HCEC 1CT (cell line): ENCODE measurements around the gene SKI.

Experiments
- DNase-seq: peaks from one replicate; pipeline ENCODE4 v3.0.0-alpha.2; 2017

The SKI gene

DNA sequence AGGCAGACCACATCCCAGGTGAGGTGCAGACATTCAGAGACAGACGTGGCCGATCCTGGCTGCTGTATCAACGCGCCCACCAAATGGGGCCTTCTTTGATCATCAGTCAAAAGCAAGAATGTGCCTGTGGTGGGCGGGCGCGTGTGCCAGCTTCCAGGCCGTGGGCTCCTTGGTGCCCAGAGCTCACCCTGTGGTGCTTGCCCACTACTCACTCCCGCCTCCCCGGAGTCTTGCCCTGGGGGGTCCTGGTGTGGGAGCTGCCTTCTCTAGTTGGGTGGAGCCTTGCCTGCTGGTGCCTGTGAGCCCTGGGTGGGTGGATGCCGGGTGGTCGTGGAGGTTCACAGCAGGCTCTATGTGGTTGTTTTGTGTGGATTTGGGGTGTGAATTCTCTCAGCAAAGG is 70.6 kb downstream of the SKI start:
- no peak for DNase-seq

DNA sequence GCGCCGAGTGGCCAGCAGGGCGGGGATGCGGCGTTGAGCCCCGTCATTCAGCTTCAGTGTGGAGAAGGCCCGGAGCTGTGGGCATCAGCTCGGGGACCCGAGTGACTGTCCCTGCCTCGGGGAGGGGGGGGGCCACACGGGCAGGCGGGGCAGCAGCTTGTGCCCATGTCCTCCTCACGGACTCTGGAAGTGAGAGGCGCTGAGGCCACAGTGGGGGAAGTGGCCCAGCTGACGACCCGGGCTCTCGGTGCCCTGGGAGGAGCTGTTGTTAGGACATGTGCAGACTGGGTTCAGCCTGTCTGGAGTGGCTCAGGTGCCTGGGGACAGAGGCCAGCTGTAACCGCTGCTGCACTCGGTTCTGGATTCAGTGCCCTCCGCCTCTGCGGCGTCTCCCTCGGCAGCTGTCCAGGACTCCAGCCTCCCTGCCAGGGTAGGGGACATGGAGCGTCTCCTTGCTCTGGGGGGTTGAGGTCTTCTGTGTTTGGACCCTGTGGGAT is 71.1 kb downstream of the SKI start:
- DNase-seq, result no peak

DNA sequence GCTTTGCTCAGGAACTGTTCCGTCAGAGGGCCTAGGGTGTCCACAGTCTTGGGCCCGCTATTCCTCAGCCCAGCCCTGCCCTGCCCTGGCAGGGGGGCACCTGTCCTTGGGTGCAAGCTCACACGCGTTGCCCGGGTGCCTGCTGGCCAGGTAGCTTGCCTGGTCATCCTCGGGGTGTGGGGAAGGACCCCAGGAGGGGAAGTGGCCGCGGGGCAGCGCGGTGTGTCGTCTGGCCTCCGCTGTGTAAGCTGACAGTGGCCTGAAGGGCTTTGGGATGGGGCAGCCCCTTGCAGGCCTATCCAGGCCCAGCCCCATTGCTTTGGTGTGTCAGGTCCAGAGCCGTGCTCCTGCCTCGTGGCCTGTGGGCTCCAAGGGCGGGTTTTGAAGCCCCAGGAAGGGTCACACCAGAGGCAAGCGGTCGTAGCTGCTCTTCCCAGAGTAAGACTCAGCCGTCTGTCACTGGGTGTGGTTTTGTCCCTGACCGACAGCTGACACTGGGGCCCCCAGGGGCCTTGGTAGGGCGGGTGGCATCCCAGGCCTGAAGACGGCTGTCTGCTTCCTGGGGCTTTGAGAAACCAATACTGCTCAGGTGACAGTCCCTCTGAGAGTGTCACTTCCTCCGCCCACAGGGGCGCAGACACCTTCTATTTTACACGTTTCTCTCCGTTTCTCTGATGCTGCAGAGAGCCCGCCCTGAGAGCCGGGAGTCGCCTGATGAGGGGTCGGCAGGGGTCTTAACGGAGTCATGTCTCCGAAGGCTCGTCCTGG is 72.1 kb downstream of the SKI start:
- DNase-seq, result no peak

DNA sequence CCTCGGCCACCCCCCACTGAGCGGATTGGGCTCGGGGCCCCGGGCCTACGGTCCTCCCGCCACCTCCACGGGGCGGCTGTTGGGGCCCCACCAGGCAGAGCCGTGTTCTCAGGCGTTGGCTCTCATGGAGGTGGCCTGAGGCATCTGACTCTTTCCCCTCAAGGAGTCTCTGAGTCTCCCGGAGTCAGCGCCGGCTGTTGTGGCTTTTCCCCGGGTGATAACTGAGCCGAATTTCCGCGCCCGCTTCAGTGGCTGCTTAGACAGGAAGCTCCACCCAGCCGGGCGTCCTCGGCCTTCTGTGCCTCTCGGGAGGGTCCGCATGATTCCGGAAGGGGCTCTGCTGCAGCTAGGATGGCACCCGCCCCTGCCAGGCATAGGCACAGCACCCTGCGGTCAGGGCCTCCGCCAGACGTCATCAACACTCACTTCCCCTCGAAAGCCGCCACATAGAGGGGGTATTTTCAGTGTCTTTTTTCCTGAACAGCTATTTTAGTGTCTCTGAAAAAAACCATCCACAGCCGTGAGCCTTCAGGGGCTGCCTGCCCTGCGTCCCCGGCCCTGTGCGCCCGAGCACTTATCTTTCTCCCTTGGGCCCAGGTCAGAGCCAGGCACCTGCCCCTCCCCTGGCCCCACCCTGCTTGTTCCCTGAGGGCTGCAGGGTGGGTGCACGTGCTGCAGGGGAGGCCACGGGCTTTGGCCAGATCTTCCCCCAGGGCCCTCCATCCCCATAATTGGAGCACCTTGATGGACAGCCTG is 72.9 kb downstream of the SKI start:
- peak; percentile 13 for DNase-seq

DNA sequence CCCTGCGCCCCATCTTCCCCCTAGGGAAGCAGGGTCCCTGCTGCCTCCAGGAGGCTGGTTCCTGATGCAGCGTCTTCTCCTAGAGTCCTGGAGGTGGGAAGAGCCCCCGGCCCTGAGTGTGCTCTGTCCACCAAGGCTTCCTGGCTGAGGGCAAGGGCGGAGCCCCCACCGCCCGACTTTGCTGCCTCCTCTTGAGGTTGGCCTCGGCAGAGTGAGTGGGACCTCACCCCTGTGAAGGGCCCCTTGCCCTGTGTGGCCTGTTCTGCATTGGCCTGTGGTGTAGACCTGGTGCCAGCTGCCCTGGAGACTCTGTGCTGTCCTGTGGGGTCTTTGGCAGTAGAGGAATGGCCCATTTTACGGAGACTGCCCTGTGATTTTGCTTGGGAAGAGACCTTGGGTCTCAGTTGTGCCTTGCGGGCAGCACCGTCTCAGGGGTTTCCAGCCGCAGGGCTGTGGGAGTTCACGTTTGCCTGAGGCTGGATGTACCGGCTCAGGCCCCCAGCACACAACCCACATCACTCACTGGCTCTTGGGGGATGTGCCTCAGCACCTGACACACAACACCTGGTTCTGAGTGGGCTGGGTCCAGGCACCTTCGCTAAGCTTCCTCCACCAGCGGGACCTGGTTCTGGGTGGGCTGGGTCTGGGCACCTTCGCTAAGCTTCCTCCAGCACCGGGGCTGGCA is 73.6 kb downstream of the SKI start:
- no peak for DNase-seq

DNA sequence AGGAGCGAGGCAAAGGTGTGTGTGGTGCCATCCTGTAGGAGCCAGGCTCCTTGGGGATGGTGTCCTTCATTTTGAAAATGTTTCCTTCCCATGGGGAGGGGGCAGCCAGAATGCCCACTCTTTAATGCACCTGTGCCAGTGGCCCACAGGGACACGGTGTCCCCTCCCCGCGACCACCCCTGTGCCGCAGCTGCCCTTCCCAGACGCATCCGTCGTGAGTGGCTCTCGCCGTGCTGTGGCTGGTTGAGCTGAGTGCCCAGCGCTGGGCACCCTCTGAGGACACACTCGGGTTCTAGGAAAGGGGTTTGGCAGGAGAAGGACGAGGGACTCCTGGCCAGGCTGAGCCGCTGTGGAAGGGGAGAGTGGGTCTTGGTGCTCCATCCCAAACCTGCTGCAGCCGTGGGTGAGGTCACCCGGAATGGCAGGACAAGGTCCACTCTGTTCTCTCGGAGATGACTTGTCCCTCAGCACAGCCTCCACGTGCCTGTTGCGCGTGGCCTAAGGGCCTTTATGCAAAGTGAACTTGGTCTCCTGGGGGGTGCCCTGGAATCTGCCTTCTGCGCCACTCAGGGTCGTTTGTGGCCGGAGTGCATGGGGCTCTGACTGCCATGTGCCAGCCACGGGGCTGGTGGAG is 74.3 kb downstream of the SKI start:
- DNase-seq, result no peak

DNA sequence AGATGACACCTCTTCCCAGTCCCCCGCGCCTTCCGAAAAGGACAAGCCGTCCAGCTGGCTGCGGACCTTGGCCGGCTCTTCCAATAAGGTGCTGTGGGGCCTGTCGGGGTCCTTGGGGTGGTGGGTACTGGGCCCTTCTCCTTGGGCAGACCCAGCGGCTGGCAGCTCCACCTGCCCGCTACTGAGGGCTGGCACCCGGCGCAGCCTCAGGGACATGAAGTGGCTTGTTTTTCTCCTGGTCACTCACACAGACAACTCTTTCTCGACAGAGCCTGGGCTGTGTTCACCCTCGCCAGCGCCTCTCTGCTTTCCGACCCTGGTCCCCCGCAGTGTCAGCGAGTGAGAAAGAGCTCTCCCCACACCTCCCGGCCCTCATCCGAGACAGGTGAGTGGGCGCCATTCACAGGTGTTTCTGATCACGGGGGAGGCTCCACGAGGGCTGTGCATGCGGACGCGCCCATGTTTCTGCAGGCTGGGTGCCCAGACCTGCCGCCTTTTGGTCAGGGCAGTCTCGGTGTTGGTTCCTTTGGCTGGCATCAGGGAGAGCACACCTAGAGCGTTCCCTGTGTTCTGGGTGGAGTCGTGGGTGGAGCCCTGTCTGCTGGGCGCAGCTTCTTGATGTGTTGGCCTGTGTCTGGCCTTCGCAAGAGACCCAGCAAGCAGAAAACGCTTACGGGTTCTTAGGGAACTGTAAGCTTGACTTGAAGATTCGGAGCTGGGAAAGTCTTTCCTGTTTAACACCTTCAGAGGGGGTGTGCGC is 75.1 kb downstream of the SKI start:
- DNase-seq, result no peak

DNA sequence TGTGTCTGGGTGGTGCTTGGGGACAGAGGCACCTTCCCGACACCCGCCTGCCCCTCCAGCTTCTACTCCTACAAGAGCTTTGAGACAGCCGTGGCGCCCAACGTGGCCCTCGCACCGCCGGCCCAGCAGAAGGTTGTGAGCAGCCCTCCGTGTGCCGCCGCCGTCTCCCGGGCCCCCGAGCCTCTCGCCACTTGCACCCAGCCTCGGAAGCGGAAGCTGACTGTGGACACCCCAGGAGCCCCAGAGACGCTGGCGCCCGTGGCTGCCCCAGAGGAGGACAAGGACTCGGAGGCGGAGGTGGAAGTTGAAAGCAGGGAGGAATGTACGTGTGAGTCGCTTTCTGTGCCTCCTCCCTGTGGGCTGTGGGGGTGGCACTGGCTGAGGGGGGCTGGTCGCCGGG is 75.7 kb downstream of the SKI start:
- DNase-seq, result no peak

DNA sequence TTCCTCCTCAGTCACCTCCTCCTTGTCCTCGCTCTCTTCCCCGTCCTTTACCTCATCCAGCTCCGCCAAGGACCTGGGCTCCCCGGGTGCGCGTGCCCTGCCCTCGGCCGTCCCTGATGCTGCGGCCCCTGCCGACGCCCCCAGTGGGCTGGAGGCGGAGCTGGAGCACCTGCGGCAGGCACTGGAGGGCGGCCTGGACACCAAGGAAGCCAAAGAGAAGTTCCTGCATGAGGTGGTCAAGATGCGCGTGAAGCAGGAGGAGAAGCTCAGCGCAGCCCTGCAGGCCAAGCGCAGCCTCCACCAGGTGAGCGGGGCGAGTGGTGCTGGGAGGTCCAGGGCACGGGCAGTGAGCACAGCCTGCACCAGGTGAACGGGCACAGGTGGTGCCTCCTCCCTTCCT is 76.2 kb downstream of the SKI start:
- no peak for DNase-seq

DNA sequence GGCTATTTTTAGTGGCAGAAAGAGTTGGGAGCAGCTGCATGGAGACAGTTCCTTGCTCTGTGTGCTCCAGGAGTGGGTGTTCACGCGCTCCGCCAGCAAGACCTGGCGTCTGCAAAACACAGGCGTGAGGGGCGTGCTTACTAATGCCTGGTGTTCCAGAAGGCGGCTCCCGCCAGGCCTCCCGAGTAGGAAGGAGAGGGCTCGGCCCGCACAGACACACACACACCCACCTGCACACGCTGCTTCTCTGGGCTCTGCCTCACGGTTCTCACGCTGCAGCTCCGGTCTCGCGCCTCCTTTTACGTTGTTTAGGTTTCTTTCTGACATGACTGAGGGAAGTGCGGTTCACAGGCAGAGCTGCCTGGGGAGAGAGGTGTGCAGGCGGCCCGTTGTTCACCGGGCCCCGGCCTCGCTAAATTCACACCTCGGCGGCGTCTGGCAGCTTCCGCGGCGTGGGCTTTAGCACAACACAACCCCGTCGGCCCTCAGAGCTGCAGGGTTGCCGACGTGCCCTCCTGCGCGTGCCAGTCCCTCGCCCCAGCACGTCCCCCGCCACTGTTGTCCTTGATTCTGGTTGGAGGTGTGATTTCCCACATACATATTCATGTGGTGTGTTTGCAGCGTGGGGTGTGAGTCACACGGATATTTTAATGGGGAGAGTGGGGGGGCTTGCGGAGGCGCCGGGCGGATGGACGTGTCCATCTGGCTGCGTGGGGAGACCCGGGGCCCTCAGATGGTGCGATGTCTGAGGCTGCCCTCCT is 77.0 kb downstream of the SKI start:
- no peak for DNase-seq

DNA sequence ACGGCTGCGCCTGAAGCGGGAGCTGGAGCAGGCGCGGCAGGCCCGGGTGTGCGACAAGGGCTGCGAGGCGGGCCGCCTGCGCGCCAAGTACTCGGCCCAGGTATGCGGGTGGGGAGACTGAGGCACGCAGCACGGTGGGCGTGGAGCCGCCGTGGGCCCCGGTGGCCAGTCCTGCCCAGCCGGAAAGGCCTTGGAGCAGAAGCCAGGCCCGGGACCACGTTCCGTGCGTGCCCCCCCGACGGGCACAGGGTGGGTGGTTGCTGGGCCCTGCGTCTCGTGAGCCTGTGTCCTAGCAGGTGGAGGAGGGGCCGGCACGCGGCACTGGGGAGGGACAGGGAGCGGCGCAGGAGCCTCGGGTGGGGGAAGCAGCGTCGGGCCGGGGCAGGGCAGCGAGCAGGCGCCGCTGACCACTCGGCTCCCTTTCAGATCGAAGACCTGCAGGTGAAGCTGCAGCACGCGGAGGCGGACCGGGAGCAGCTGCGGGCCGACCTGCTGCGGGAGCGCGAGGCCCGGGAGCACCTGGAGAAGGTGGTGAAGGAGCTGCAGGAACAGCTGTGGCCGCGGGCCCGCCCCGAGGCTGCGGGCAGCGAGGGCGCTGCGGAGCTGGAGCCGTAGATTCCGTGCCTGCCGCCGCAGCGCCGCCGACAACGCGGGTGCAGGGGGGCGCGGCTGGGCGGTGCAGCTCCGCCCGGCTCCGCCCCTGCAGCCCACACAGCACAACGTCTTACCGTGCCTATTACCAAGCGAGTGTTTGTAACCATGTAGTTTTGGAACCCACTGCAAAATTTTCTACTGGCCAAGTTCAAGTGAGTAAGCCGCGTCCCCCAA is 78.2 kb downstream of the SKI start:
- DNase-seq, result no peak

DNA sequence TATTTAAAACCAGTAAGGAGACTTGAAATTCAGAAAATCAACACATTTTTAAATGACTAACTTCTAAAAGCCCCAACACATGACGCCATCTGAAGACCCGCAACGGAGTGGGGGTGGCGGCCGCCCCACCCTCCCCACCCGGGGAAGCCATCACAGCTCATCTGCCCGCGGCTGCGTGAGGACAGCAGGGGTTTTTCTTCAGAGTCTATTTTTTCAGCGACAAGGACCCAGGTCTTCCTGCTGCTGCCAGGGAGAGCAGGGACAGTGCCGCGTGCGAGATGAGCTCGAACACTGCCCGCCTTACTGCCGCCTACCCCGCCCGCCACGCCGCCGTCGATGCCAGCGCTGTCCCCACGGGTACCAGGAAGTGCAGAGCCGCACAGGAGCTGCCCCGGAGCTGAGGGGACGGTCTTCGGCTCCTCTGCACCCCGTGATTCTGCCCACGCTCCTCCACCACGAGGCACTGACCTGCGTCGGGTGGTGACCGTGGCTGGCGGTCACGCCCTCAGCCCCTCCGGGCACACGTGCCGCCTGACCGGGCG is 79.0 kb downstream of the SKI start:
- DNase-seq, result no peak

DNA sequence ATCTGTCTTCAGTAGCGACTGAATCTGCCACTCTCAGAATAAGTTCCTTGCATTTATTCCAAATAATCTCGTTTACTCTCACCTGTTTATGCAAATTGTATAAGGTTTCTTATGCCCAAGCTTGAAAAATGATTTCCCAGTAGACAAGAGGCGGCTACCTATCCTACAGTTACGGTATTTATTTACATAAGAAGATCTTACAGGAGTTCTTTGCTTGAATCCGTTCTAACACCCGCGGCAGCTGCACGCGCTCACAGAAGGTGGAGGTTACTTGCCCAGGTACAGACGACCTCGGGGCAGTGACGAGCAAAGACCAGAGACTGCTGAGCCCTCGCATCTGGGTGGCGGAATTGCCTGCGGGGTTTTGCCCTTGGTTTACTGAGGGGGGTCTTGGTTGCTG is 79.9 kb downstream of the SKI start:
- no peak for DNase-seq

DNA sequence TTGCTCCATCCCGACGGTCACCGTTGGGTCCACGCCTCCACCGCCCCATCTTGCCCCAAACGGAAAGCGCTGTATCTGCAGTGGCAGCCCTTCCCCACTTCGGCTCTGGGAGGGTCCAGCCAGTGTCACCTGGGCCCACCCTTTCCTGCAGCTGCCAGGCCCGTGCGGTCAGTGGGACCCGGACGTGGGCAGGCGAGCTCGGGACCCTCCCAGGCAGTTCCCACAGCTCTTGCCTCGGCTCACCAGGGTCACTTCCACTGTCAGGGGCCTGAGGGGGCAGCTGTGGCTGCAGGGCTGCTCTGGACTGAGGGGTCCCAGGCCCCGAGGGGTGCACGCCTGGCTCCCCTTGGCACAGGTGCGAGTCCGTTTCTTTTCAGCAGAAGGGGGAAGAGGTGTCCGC is 80.7 kb downstream of the SKI start:
- no peak for DNase-seq

DNA sequence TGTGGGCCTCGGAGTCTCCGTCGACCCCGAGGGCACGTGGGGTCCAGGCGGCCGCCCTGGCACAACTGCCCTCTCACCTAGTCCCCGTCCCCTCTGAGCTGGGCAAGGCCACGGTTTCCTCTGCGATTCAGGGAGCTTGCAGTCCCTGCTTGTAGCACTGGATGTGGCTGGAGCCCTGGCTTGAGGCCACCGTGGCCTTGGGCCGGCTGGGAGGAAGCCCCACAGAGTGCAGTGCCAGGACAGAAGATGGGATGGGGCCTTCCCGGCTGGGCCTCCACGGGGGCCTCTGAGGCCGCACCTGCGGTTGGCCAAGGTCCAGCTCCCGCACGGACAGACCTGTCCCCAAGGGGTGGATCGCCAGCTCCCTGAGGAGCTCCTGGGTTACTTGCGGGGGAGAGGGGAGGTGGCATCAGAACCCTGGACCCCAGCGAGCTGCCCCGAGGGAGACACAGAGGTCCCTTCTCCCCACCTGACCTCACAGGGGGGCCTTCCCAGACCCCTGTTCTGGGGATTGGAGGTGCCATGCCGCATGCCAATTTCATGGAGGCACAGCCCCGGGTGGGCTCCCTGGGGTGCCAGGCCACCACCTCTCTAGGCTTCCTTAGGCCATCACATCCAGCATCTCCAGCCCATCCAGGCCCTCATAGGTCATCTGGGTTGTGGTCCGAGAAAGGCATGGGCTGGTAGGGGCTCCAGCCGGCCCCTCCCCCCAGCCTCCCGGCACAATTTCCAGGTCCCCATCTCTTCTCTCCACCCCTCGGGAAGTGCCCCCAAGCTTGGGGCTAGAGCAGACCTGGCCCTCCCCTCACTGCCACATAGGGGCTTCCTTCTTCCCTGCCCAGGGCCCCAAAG is 82.4 kb downstream of the SKI start:
- no peak for DNase-seq

DNA sequence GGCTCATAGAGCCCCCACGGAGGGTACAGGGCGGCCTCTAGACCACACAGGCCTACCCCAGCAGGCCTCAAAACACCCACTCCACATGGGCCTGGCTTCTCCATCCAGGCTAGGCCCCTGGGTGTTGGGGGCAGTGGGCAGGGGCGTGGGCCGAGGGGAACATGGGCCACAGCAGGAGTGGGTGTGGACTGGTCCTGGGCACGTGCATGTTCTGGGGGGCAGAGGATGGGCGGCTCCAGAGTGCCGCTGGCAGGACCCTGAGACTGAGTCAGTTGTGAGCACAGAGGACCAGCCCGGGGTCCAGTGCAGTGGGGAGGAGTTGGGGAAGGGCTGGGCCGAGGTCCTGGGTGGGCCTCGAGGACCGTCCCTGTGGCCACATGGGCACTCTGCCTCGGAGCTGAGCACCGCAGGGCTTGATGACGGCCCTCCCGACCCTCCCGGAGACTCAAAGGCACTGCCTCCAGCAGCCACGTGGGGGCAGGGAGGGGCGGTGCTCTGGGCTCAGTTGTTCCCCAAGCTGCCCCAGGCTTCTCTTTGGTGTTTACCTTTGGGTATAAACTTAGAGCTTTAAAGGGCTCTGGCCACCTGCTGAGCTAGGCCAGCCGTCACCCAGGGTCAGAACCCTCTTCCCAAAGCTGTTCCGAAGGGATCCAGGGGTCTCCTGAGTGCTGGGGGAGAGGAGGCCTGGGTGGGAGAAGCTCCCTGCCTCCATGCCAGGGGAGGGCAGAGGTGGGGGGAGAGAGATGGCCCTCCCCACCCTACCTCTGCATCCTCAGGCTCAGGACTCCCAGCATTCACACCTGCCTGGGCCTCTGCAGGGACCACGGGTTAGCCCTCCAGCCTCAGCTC is 83.3 kb downstream of the SKI start:
- DNase-seq, result peak; percentile 41

DNA sequence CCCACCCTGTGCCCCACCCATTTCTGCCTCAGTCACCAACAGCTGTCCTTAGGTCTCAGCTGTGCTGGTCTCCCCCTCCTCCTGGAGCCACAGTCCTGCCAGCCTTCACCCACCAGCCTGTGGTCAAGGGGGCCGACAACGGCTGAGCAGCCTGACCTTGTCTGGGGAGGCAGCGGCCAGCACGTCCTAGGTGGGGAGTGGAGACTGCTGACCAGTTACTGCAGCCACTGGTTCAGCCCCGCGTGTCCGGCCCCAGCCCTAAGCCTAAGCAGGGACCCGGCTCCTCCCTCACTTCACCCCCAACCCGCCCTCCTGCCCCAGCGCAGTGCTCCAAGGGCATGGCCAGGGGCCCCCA is 84.0 kb downstream of the SKI start:
- no peak for DNase-seq

DNA sequence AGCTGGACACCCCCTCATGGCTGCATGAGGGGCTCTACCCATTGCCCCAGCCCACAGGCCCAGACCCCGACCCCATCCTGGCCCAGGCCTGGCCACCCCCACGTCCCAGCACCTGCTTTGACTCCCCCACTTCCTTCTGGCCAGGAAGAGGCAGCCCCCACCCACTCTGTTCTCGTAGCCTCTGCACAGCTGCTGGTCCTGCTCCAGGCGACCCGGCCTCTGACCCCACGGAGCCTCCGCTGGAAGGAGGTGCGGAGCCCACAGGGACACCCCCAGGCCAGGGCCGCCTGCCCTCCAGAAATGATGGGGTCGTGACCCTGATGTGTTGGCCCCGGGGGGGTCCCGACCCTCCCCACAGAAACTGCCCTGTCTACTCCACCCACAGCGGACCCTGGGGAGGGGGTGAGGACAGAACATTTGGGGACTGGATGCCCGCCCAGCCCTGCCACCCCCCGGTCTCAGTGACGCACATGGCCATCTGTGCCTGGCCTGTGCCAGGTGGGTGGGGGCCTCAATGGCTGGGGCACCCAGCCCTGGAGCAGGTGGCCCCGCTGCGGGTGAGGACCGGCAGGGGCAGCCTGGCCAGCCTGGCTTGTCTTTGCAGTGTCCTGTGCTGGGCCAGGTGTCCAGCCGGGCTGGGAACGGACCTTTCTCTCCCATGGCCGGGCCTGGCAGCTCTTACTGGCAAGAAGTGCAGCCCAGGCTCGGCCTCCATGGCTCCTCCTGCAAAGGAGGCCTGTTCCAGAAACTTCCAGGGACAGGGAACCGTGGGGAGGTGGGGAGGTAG is 84.6 kb downstream of the SKI start:
- DNase-seq, result no peak
